GM18861 (cell line): Measurements from ENCODE around the gene MYL10.
"Not testable (repeated sequence)": the region's sequence is repeated elsewhere in the genome, so short reads cannot be mapped to it uniquely, and the experiment has no call there.

Source experiments
- ATAC-seq: cut with Tn5 transposase; IDR thresholded peaks from one replicate; pipeline ENCODE4 v1.9.1; 2021; ENCODE audit not compliant: unreplicated experiment

Gene MYL10

GRCh38 chr7:101657171-101657570 is 28.1 kb upstream of the MYL10 start:
- no peak for ATAC-seq

DNA sequence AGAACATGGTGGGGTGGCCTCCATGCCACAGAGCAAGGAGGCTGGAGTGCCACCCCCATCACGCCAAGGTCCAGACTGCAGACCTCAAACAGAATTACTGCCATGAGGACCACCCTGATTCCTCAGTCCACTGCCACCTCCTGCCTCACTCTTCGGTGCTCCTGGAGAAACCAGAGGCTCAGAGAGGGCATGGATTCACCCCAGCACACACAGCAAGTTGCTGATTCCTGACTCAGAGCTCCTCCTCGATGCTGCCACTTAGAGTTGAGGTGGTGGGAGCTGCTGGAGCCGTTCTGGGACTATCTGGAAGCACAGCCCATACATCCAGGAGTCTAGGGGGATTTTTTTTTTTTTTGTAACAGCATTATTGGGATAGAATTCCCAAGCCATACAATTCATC is 22.0 kb upstream of the MYL10 start:
- no peak for ATAC-seq

GRCh38 chr7:101650579-101651081 is 21.5 kb upstream of the MYL10 start:
- no peak for ATAC-seq

DNA sequence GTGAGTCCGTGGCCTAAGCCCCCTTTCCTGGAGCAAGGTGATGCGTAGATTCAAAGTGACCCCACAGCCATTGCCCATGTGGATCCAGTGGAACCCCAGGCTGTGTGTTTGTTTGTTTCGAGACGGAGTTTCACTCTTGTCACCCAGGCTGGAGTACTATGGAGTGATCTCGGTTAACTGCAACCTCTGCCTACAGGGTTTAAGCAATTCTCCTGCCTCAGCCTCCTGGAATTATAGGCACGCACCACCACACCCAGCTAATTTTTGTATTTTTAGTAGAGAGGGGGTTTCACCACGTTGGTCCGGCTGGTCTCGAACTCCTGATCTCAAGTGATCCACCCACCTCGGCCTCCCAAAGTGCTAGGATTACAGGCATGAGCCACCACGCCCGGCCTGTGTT is 18.8 kb upstream of the MYL10 start:
- ATAC-seq, result not testable (repeated sequence)

DNA sequence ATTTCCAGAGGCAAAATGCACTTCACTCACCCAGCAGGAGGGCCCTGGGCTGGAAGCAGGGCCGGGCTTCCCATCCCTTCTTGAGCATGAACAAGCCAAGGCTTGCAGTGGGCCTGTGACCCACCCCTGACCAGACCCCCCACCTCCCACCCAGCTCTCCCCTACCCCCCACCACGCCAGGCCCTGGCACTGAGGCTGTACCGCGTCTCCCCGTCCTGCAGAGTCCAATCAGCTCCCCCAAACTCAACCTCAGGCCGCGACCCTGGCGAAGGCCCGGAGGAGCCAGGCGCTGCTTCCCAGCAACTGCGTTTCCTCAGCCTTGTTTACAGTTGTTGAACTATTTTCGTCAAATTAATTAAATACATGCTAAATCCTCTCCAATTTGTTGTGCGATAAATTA is 16.9 kb upstream of the MYL10 start:
- ATAC-seq, result no peak

- ATAC-seq, result no peak
Measured at GRCh38 chr7:101644879-101645278, 15.8 kb upstream of the MYL10 start.

- ATAC-seq, result not testable (repeated sequence)
Measured at GRCh38 chr7:101639127-101639526, 10.0 kb upstream of the MYL10 start.

GRCh38 chr7:101636822-101637623 is 7.9 kb upstream of the MYL10 start:
- no peak for ATAC-seq

DNA sequence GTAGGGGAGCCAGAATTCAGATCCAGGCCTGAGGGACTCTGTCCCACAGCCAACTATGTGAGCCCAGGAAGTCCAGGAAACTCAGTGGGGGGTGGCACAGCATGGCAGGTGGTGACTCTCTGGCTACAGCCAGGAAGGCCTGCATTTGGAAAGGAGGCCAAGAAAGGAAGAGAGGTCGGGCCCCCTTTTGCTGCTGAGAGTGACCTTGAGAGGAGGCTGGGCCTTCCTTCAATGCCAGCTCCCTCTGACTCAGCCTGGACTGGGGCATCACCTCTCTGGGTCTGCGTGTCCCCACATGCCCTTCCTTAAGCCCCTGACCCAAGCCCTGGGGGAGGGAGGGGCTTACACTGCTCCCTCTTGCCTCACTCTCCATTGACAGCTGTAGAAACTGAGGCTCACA is 6.4 kb upstream of the MYL10 start:
- ATAC-seq, result no peak

GRCh38 chr7:101634196-101634717 is 5.2 kb upstream of the MYL10 start:
- no peak for ATAC-seq

- no peak for ATAC-seq
Measured at GRCh38 chr7:101633511-101633910, 4.4 kb upstream of the MYL10 start.

- ATAC-seq, result no peak
Measured at GRCh38 chr7:101632641-101633040, 3.5 kb upstream of the MYL10 start.

DNA sequence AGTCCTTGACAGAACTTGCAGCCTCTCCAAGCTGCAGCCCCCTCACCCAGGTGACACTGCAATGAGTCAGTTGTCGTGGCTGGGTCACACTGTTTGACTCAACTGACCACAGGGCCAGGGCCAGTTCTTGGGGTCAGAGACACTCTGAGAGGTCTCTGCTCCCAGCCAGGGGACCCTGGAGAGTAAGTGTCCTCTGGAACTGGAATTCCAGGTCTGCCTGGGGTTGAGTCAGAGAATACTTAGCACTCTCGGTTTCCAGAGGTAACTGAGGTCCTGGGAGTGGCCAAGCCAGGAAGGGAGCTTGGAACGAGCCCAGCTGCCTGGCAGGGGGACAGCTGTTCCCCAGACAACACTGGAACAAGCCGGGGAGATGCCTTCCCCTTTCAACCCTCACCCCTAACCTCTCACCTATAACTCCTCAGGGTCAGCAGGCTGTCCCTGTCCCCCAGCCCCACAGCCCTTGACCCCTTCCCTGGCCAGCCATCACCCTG is 2.2 kb upstream of the MYL10 start:
- no peak for ATAC-seq

DNA sequence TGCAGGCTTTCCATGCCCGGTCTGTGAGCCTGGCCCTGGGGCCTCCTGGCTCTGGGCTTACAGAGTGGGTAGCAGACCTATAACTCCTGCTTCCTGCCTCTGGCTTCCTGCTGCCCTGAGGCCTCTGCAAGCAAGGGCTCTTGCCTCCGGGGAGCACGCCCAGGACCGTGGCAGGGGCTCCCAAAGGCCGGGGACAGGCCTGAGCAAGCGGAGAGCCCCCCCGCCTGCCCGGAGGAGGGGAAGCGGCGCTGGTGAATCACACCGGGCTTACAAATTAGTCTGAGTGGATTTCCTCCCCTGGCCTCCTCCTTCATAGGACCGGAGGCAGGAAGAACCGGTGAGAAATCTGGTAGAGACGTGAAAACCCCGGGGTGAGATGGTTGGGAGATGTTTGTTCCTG is 1.5 kb upstream of the MYL10 start:
- ATAC-seq, result no peak

DNA sequence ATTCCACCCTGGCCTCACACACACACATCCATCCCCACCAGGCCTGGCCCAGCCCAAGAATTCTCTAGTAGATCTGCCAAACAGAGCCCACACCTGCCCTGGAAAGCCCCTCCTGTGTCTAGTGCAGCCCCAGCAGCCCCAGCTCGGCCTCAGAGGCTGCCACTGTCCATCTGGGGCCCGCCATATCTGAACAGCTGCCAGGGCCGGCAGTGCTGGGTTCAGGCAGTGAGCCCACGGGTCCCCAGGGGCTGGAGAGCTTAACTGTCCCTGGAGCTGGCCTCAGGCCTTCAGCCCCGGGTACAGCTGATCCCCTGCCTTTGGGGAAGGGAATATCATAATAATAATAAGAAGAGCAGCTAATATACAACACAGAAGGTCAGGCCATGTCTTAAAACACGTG is 574 bp downstream of the MYL10 start:
- no peak for ATAC-seq

DNA sequence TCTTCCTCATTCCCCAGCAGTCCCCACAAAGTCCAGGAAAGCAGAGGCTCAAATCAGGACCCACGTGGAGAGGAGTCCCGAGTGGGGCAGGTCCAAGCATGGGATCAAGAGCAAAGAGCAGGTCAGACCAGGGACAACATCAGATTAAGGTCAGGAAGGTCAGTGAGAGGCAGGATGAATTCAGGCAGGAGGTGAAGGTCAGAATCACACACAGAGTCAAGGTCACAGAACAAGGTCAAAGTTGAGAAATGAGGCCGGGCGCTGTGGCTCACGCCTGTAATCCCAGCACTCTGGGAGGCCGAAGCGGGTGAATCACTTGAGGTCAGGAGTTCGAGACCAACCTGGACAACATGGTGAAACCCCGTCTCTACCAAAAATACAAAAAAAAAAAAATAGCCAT is 2.3 kb downstream of the MYL10 start:
- no peak for ATAC-seq

- ATAC-seq, result no peak
Measured at GRCh38 chr7:101626069-101626671, 2.9 kb downstream of the MYL10 start.

DNA sequence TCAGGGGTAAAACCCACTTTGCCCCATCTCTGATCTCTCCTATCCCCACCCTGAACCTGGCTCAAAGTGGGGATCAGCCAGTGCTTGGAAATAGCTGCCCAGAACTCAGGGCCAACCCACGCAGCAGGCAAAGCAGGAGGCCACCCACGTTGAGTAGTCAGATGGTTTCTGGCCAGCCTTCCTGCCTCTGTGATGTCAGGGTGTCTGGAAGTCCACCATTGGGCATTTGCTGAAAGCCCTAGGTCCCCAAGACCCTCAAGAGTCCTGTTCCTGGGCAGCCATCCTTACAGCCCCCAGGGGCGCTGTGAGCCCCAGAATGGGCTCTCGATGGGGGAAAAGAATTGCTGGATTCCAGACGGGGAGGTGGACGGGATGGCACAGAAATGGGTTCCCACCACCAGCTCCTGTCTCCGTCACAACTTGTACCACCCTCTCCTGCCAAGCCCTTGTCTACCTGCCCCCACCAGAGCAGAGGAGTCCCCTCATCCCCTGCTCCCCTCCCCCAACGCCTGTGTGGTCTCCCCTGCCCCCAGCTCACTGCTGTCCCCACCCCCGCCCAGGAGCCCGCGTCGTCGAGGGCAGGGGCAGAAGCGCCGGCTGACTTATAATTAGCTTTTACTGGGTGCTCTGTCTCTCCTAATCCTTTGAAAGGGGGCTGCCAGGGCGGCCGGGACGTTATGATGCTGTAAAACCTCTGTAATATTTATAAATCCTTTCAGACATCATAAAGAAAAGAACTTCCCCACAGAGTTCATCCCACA is 3.9 kb downstream of the MYL10 start:
- ATAC-seq, result no peak

- ATAC-seq, result no peak
Measured at GRCh38 chr7:101624246-101625001, 4.7 kb downstream of the MYL10 start.

DNA sequence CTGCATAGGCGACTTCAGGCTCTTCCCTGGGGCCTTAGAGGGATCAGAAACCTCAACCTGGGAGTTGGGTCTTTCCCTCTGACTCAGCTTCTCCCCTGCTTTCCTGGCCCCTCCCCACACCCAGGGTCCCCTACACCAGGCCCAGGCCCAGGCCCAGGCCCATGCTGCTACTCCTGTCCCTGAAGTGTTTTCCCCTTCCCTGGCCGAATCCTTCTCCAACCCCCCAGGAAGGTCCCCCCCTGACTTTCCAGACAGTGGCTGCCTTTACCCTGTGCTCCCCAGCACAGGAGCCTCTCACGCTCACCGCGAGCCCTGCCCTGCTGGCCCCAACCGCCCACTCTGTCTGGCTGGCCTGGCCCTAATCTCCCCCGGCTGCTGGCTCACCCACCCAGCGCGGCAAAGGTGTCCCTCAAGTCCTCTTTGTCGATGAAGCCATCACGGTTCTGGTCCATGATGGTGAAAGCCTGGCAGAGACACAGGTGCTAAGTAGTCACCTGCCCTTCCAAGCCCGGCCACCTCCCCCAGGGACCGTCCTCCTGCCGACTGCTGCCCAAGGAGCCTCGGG is 6.4 kb downstream of the MYL10 start:
- ATAC-seq, result no peak
